Skeletal muscle tissue (tissue), 4 donors: ENCODE results near the gene PITX3. TPM values are rescaled to one million over a fixed set of nuclear protein-coding genes. Genes with fewer than 3 reads are reported as not detected.

Source experiments
- H3K27ac ChIP-seq: one replicate; pipeline ENCODE4 v1.7.0; 2013; ENCODE audit warnings: mild to moderate bottlenecking, low read depth, low read length, inconsistent platforms
- H3K27me3 ChIP-seq, 3 donors: one replicate each; pipeline ENCODE4 v1.7.0; 2013; ENCODE audit warnings: low read length in 3 of 3; ENCODE audit not compliant: control insufficient read depth in 3 of 3, insufficient read depth in 3 of 3
- H3K36me3 ChIP-seq, 3 donors: one replicate each; pipeline ENCODE4 v1.7.0; 2013; ENCODE audit warnings: low read length in 3 of 3; ENCODE audit not compliant: control insufficient read depth in 3 of 3, insufficient read depth in 3 of 3
- H3K4me1 ChIP-seq, 3 donors: one replicate each; pipeline ENCODE4 v1.7.0; 2013; ENCODE audit warnings: low read length in 3 of 3, mild to moderate bottlenecking in 3 of 3; ENCODE audit not compliant: control insufficient read depth in 3 of 3, insufficient read depth in 3 of 3
- H3K4me3 ChIP-seq, 3 donors: one replicate each; pipeline ENCODE4 v1.7.0; 2013; ENCODE audit warnings: low read length in 3 of 3
- H3K9ac ChIP-seq, 3 donors: one replicate each; pipeline ENCODE4 v1.7.0; 2013; ENCODE audit warnings: low read length in 3 of 3, mild to moderate bottlenecking in 3 of 3, moderate library complexity in 2 of 3, low read depth in 1 of 3
- H3K9me3 ChIP-seq, 3 donors: one replicate each; pipeline ENCODE4 v1.7.0; 2013; ENCODE audit warnings: low read length in 3 of 3; ENCODE audit not compliant: control insufficient read depth in 3 of 3
- total RNA-seq: library from RNA; depleted of rRNA; stranded (reverse); fragments of >200 nt; gene quantifications from one replicate; pipeline ENCODE4 v1.2.3, GENCODE V29; 2014
- donor health status: Osteomylitis.

The PITX3 gene
- 4.2 TPM for total RNA-seq

DNA sequence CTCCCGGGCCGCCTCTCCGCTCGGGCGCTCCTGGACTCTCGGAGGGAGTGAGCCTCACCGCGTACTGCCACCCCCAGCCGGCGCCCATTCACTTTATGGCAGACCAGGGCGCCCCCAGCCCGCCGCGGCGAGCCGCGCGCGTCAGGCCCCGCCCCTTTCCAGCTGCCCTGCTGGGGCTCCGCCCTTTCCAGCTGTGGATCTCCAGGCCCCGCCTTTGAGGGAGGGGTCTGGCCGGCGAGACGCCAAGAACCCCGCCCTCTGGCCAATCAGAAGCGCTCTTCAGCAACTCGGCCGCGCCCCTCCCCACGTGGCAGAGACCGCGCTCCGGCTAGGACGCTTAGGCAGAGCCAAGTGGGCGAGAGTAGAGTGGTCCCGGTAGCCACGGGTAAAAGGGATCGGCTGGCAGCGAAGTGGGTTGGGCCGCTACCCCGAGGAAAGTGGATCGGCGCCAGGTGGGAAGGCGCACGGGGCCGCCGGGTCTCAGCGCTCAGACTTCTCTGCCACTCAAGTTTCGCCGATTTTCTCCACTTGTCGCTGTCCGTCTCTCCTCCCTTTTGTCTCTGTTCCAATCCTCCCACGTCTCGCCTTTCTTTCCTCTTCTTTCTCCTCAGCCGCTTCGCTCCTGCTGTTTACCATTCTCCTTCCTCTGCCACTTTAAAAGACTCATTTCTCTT is at the start of gene PITX3:
TSS of gene PITX3 (minus strand) at position 69 of the 674 bp plus-strand sequence. CDS start 9,432 bp downstream, outside the sequence.
- peak within 1 kb of the TSS; percentile 84 to 89 (median 87) for H3K4me3 ChIP-seq
- H3K27me3 ChIP-seq: peaks cover 0 to 3% (median 0%) of the 10 kb centered on the region in 3 donors
- no peaks in the 10 kb centered on the region for H3K36me3 ChIP-seq
- peak within 1 kb of the TSS; percentile 87 to 90 (median 89) for H3K9ac ChIP-seq
- H3K27ac ChIP-seq: peak within 1 kb of the TSS; percentile 84
- peaks cover 38 to 71% (median 68%) of the 10 kb centered on the region in 3 donors for H3K4me1 ChIP-seq
- H3K9me3 ChIP-seq: no peaks in the 10 kb centered on the region

DNA sequence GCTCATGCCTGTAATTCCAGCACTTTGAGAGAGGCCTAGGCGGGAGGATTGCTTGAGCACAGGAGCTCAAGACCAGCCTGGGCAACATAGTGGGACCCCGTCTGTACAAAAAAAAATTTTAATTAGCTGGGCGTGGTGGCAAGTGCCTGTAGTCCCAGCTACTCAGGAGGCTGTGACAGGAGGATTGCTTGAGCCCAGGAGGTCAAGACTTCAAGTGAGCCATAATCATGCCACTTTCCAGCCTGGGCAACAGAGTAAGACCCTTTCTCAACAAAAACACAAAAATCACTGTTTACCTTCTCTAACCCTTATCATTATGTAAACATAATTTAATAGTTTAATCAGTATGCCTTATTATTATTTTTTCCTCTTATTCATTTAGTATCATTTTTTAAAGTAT is 48.5 kb upstream of the PITX3 start:
- Histone ChIP-seq H3K27ac (no peak overlapping the region), H3K9me3 (no peaks in the 10 kb centered on the region), H3K27me3 (no peaks in the 10 kb centered on the region), H3K9ac (no peak overlapping the region), H3K4me1 (peaks cover 32 to 33% (median 32%) of the 10 kb centered on the region in 3 donors), H3K4me3 (no peak overlapping the region), H3K36me3 (no peaks in the 10 kb centered on the region)

DNA sequence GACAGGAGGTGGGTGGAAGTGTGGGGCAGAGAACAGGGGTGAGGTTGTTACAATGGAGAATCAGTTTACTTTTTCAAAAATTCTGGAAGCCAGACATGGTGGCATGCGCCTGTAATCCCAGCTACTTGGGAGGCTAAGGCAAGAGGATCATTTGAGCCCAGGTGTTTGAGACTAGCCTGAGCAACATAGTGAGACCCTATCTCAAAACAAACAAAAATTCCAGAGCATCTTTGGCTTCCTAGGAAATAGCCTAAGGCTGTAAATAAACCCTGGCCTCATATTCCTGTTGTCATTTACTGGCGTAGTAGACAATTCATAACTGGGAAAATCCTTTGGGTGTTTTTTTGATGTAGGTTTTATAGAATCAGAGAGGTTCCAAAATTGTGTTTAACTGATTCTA is 48.0 kb upstream of the PITX3 start:
- no peaks in the 10 kb centered on the region for H3K27me3 ChIP-seq
- H3K9me3 ChIP-seq: no peaks in the 10 kb centered on the region
- H3K27ac ChIP-seq: peak overlapping the region; percentile 23
- H3K4me1 ChIP-seq: peaks cover 33 to 36% (median 35%) of the 10 kb centered on the region in 3 donors
- H3K4me3 ChIP-seq: no peak overlapping the region
- H3K9ac ChIP-seq: no peak overlapping the region
- H3K36me3 ChIP-seq: no peaks in the 10 kb centered on the region

DNA sequence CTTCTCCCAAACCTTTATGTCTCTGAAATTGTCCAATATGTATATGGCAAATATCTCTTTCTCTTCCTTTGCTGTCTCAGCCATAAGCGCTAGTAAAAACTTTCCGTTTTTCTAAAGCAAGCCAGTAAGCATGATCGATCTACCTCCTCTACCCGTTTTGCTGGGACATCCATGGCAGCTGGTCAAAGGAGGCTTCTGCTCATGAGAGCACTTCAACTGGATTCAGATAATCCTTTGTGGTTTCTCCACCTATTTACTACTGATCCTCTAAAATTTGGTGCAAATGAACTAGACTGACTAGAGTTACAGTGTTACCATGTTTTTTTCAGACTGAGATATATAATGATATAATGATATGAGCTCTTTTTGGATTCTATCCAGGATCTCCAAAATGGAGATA is 46.7 kb upstream of the PITX3 start:
- Histone ChIP-seq H3K36me3 (no peaks in the 10 kb centered on the region), H3K27me3 (no peaks in the 10 kb centered on the region), H3K4me3 (no peak overlapping the region), H3K27ac (no peak overlapping the region), H3K9ac (no peak overlapping the region), H3K4me1 (peaks cover 36 to 48% (median 39%) of the 10 kb centered on the region in 3 donors), H3K9me3 (no peaks in the 10 kb centered on the region)

DNA sequence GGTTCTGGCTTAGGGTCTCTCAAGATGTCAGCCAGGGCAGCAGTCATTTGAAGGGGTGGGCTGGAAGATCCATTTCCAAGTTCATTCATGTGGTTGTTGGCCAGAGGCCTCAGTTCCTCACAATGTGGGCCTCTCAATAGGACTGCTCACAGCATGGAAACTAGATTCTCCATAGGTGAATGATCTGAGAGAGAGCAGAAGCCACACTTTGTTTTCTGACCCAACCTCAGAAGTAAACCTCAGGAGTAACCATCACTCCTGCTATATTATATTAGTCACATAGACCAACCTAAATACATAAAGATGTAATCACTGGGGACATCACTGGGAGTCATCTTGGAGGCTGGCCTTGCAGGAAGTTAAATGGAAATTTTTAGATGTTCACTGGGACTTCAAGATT is 46.2 kb upstream of the PITX3 start:
- Histone ChIP-seq H3K4me1 (peaks cover 40 to 52% (median 42%) of the 10 kb centered on the region in 3 donors), H3K27ac (no peak overlapping the region), H3K36me3 (no peaks in the 10 kb centered on the region), H3K4me3 (no peak overlapping the region), H3K27me3 (no peaks in the 10 kb centered on the region), H3K9ac (no peak overlapping the region), H3K9me3 (no peaks in the 10 kb centered on the region)

DNA sequence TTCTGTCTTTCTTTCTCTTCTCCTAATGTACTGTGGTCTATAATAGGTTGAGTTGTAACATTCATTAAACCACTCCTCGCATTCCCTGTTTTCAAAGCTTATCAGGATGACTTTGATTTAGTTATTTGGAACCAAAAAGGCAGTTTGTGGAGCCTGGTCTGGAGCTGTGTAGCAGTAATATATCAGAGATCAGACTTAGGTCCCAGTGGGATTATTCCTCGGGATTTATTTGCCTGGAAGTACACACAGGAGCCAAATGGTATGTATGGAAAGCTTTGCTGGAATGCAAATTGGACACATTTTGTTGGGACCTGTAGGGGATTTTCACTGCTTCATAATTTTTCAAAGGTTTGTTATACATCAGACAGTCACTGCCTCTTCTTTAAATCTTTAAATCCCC is 44.9 kb upstream of the PITX3 start:
- Histone ChIP-seq H3K36me3 (no peaks in the 10 kb centered on the region), H3K4me1 (peaks cover 35 to 46% (median 37%) of the 10 kb centered on the region in 3 donors), H3K9me3 (no peaks in the 10 kb centered on the region)

DNA sequence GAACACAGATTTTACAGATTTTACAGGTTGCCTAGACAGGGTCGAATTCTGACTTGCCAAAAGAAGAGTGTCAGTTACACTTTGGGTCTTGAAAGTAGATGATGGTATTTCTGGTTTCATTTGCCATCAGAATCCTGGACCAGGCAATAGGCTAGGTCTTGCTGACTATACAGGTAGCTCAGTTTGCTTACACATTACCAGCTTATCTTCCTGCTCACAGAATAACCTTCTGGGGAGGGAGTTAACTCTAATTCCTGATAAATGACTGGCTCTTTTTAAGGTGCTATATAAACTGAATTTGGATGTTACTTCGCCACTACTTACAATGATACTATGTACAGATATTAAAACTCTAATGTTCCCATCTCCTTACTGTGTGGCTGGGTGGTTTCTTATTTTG is 43.8 kb upstream of the PITX3 start:
- H3K9me3 ChIP-seq: no peaks in the 10 kb centered on the region
- H3K9ac ChIP-seq: no peak overlapping the region
- H3K27ac ChIP-seq: no peak overlapping the region
- no peaks in the 10 kb centered on the region for H3K27me3 ChIP-seq
- H3K36me3 ChIP-seq: no peaks in the 10 kb centered on the region
- no peak overlapping the region for H3K4me3 ChIP-seq
- peaks cover 40 to 53% (median 43%) of the 10 kb centered on the region in 3 donors for H3K4me1 ChIP-seq

More for the DNA sequence above, 44.9 kb upstream of the PITX3 start:
- H3K9ac ChIP-seq: no peak overlapping the region
- H3K27ac ChIP-seq: peak overlapping the region; percentile 21
- H3K27me3 ChIP-seq: no peaks in the 10 kb centered on the region
- H3K4me3 ChIP-seq: no peak overlapping the region

DNA sequence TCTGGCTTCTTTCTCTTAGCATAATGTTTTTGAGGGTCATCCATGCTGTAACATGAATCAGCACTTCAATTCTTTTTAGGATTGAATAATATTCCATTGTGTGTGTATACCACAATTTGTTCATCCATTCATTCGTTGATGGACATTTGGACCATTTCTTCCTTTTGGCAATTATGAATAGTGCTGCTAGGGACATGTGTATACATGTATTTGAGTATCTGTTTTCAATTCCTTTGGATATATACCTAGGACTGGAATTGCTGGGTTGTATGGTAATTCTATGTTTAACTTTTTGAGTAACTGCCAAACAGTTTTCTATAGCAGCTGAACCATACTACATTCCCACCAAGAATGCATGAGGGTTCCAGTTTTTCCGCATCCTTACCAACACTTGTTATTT is 43.2 kb upstream of the PITX3 start:
- H3K4me1 ChIP-seq: peaks cover 46 to 59% (median 49%) of the 10 kb centered on the region in 3 donors
- no peaks in the 10 kb centered on the region for H3K36me3 ChIP-seq
- H3K27me3 ChIP-seq: no peaks in the 10 kb centered on the region
- H3K4me3 ChIP-seq: no peak overlapping the region
- no peaks in the 10 kb centered on the region for H3K9me3 ChIP-seq
- peak overlapping the region; percentile 62 for H3K27ac ChIP-seq
- H3K9ac ChIP-seq: no peak overlapping the region

DNA sequence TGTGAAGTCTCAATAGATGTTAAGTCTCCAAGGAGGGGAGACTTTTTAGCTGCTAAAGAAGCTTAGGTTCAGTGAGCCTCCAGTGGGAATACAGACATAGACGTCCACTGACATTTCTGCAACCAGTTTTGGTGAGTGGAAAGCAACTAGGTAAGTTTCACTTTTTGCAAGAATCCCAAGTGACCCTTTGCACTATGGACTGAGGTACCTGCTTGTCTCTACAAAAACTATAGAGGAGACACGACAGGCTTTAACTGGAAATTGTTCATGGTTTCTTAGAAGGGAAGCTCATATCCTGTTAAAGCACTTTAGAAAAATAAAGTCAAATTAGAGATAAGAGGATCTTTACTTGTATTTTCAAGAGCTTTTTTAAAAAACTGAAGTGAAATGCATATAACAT is 42.6 kb upstream of the PITX3 start:
- Histone ChIP-seq H3K4me1 (peaks cover 47 to 62% (median 55%) of the 10 kb centered on the region in 3 donors), H3K4me3 (no peak overlapping the region), H3K9ac (no peak overlapping the region), H3K9me3 (no peaks in the 10 kb centered on the region), H3K36me3 (no peaks in the 10 kb centered on the region), H3K27ac (peak overlapping the region; percentile 62), H3K27me3 (no peaks in the 10 kb centered on the region)

DNA sequence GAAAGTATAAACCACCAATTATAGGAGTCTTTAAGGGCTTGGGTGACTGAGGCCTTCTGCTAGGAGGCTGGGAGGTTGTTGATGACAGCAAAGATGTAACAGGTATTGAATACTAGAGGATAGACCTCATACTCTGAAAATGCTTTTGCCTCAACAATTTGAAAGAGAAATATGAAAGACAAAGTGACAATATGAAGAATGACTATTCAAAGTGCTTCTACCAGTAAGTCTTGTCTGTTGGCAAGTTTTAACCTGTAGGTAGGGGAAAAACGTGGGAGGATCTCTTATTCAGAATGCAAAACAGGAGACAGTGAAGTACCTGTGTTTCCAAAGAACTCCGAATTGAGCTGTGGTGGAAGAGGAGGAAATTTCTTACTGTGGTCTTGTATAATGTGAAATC is 42.2 kb upstream of the PITX3 start:
- H3K4me1 ChIP-seq: peaks cover 47 to 63% (median 56%) of the 10 kb centered on the region in 3 donors
- H3K36me3 ChIP-seq: no peaks in the 10 kb centered on the region
- no peak overlapping the region for H3K9ac ChIP-seq
- H3K27ac ChIP-seq: peak overlapping the region; percentile 62
- no peaks in the 10 kb centered on the region for H3K9me3 ChIP-seq
- no peaks in the 10 kb centered on the region for H3K27me3 ChIP-seq
- H3K4me3 ChIP-seq: no peak overlapping the region
